ENCODE data around the gene LRRK1.
"Not testable (repeated sequence)": the region's sequence is repeated elsewhere in the genome, so short reads cannot be mapped to it uniquely, and the experiment has no call there.

Gene LRRK1

DNA sequence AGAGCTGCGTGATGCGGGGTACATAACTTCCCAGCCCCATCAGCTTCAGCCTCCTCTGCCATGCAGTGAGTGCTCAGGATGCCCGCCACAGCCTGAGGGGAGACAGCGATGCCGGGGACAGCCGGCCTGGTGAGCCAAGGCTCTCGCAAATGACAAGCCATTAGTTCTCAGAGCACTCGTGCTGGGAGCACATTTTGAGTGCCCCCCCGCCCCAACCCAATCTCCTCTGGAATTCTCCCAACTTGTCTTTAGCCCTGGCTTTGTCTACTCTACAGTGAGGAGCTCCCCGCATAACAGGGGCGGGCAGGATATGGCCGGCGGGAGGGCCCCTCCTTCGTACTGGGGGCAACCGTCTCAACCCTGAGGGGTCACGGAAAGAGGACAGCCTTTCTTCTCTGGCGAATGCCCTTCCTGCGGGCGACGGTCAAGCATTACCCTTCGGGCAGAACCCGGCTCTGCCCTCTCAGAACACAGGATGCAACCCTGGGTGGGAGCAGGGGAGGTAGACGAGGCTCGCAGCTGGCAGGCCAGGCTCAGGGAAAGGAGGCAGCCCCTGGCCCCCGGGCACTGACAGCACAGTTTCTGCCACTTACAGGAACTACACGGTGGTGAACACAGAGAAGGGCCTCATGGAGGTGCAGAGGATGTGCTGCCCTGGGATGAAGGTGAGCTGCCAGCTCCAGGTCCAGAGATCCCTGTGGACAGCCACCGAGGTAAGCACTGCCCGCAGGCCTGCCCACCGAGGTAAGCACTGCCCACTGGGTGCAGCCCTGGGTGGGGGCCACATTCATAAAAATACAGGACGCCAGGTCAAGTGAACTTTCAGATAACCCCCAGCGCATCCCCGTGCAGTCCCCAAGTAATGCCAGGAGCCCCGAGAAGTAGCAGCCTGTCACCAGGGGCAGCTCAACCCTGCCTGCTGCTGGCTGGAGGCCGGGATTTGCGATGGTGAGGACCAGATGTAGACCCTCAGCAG, 141.7 kb downstream of the LRRK1 start:
- no peak for DNase-seq

DNA sequence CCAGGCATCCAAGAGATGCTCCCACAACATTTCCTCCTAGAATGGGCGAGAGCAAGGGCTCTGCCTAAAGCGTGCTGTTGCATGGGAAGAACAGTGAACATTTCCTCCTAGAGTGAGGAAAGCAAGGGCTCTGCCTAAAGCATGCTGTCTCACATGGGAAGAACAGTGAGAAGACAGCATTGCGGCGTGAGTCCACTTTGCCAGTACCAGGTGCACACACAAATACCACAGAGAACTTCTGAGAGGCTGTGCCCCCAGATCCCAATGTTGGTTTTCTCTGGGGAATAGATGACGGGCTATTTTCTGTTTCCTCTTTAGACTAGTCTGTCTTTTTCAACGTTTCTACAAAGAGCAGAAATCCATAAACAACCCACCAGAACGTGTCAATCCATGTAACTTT, 142.9 kb downstream of the LRRK1 start:
- DNase-seq: no peak

DNA sequence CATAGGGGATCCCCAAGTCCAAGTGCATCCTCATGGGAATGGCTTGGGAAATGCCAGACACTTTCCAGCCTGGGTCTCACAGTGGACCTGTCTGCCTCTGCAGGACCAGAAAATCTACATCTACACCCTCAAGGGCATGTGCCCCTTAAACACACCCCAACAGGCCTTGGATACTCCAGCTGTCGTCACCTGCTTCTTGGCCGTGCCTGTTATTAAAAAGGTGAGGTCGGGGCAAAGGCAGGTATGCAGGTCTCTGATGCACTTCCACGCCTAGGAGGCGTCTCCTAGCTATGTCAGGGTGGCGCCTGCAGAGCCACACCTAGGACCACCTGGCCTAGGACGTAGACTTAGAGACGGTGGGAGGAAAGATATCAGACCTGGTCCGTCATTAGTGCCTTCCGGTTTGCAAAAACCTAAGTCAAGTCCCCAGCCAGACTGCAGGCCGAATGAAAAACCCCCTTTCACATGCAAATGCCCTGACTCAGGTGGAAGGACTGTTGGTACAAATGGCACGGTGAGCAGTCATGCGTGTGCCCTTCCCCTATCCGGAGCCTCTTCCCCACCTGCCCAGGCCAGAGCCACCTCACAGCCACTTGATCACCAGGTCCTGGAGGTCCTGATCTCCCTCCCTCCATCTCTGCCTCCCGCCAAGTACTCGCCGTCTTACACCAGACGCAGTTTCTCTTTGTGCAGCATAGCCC, 143.5 kb downstream of the LRRK1 start:
- no peak for DNase-seq

DNA sequence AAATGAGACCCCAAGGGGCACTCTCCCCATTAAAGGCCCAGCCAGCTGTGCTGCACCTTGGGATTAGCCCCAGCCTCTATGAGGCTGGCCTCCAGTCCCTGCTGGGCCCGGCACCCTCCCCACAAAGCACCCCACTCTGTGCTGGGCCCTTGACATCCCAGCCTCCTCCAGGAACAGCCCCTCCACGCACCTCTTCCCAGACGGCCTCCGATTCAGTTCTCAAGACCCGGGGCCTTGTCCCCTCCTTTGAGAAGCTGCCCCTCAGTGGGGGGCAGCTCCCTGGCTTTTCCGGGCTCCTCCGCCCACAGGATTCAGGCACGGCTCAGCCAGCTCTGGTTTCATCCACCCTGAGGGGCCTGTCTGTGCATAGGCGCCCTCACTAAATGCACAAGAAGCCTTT, 144.1 kb downstream of the LRRK1 start:
- no peak for DNase-seq

DNA sequence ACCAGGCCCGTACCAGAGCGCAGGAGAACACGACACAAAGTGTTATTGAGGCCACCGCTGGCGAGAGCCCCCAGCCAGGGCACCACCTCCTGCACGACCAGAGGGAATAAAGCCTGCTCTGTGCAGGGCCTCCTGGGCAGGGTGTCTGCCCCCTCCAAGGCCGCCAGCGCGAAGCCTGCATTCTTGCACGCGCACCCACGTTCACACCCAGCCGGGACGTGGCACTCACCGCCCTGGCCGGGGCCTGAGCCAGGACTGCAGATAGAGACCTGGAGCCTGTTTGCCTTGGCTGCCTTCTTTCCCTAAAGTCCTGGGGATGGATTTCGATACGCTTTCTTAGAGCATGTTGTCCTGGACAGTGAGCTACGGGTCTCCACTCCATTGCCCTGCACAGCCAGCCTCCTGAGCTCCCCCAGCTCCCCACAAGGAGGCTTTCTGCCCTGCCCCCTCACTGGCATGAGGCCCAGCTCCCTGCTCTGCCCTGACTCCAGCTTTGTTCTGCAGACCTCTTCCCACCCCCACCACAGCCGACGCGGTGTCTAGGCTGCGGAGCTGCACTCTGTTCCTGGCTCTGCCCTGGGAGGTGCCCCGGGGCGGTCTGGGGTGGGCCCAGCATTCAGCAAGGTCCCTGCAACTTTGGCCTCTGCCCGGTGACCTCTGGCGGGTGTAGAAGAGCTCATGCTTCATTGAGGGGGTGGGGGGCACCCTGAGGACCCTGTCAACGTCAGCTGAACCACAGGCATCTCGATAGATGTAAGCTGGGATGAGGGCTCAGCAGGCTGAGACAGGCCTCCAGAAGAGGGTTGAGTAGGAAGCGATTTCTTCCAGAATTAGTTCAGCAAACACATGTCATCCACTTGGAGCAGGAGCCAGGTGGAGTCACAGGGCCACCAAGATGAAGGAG, 145.0 kb downstream of the LRRK1 start:
- DNase-seq: no peak

DNA sequence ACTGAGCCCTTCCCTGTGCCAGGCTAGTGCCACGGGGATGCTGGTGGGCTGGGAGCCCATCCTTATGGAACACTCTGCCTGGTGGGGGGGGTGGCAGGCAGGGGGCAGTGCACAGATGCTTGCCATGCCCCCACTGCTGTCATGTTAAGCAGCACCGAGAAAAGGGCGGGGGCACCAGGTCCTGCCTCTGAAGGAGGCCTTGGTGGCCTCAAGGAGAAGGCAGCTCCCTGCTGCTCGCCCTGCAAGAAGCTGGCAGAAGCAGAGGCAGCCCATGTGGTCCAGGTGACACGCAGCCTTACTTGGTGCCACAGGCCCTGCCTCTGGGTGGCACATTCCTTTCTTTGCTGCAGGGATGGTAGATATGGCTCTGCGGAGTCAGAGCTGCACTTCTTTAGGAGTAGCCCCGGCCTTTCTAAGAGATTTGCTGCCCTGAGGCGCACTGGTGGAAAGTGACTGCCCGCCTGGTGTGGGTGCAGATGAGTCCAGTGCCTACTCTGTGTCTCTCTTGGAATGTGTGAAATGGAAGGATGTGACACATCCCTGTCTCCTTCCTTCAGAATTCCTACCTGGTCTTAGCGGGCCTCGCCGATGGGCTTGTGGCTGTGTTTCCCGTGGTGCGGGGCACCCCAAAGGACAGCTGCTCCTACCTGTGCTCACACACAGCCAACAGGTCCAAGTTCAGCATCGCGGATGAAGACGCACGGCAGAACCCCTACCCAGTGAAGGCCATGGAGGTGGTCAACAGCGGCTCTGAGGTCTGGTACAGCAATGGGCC, 145.8 kb downstream of the LRRK1 start:
- DNase-seq: no peak

DNA sequence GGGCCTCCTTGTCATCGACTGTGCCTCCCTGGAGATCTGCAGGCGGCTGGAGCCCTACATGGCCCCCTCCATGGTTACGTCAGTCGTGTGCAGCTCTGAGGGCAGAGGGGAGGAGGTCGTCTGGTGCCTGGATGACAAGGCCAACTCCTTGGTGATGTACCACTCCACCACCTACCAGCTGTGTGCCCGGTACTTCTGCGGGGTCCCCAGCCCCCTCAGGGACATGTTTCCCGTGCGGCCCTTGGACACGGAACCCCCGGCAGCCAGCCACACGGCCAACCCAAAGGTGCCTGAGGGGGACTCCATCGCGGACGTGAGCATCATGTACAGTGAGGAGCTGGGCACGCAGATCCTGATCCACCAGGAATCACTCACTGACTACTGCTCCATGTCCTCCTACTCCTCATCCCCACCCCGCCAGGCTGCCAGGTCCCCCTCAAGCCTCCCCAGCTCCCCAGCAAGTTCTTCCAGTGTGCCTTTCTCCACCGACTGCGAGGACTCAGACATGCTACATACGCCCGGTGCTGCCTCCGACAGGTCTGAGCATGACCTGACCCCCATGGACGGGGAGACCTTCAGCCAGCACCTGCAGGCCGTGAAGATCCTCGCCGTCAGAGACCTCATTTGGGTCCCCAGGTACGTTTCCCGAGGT, 146.5 kb downstream of the LRRK1 start:
- DNase-seq: no peak

DNA sequence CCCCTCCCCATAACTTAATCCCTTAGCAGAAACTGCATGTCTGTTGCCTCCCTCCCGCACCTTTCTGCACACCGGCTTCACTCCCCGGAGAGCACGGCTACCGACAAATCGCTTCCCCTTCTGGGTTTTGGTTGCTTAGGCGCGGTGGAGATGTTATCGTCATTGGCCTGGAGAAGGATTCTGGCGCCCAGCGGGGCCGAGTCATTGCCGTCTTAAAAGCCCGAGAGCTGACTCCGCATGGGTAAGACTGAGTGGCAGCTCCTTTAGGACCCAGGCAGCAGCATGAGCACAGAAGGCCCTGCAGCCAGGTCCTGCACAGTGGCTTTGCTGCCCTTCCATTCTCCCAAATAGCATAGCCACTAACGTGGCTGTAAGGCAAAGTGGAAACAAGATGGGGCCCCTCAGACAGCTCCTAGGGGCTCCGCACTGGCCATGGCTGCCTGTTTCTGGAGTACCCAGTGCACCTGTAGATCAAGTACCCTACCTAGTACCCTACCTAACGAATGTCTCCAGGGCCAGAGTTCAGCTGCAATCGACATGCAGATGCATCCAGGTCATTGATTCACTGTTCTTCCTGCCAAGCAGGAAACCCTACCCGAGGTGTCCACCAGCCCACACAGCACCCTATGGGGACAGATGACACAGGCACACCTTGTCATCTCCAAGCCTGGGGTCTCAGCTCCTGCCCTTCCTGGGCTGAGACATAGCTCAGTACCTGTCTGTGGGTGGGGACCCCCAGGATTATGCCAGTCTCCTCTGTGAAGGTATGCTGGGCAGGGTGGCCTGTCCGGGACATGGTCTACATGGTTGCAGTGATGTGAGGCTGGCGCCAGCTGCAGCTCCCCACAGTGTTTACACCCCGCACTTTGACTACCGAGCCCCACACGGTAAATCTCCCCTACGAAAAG, 147.6 kb downstream of the LRRK1 start:
- no peak for DNase-seq

DNA sequence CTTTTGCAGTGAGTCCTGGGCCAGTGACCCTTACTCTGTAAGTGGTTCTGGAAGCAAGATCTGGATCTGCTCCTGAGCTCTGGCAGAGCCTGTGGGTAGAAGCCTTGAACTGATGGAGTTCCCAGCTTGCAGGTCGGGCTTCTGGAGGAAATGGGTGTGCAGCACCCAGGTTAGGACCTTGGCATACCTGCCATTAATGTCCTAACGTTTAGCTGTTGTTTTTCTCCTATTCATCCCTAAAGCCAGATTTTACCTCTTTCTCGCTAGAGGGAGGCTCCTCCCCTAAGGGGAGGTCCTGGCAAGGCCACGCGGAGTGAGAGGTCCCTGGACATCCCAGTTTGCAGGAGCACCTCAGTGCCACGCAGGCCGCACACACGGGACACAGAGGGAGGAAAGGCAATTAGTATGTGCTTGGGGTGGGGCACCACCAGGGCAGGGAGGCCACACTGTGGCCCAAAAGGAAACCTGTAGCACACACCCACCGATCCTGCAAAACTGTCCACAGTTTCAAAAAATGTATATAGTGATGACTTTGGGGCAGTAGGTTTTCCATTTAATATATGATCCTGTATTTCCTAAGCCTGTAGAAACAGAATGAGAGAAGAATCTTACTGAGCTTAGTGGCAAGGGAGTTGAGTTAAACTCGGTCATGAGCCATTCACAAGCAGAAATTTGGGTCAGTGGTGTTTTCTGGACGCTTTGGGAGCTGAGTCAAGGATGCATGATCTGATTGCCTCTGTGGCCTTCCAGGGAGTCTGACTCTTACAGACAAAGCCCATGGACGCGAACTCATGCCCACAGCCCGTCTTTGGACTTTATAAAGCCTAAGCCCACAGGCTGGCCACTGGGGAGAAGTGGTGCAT, 148.7 kb downstream of the LRRK1 start:
- DNase-seq: no peak

DNA sequence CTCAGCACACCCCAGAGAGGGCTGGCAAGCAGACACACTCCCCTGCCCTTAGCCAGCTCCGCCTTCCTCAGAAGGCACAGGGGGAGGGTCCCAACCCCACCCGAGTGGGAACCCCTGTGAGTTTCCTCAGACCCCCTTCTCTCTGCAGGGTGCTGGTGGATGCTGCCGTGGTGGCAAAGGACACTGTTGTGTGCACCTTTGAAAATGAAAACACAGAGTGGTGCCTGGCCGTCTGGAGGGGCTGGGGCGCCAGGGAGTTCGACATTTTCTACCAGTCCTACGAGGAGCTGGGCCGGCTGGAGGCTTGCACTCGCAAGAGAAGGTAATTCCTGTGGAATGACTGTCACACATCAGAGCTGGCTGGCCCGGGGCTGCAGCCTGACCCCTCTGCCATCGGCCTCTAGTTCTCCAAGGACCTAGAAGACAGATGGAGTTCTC, 149.4 kb downstream of the LRRK1 start:
- no peak for DNase-seq

DNA sequence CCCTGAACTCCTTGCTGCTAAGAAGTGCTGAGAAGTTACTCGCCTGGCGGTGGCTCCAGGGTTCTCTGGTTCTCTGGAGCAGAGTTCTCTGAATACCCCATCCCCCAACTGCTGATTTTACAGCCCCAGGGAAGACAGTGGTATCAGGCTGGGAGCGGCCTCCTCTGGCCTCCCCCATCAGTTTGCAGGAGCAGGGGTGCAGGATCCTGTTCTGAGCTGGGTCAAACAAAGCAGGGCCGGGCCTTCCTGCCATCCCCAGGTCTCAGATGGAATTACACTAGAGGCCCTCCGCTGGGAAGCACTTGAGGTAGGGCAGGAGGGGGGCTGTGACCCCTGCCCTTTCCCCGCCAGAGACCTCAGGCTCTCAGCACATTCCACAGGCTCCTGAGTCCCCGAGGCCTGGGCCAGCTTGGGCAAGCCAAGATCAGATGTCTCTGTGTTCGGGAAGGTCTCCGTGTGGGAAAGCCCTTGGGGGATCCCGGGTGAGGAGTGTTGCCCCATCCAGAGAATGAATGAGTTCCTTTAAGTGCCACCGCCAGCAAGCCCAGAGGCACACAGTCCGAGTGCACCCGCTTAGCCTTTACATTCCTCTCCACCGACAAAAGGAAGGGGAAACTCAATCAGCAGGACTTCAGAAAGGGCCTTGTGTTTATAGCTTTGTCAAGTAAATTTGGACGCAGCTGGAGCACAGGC, 149.9 kb downstream of the LRRK1 start:
- DNase-seq: no peak

DNA sequence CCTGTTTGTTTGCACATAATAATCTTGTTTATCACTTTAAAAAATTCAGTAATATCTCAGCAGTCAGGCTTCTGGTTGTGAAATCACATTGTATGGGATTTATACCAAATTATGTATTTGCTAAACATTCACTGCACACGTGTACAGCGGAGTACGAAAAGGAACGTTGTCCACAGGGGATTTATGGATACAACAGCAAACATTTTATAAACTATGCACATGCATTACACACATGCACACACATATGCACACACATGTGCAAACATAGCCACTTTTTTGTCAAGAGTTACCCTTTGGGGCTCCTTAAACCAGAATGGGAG, 150.5 kb downstream of the LRRK1 start:
- no peak for DNase-seq

DNA sequence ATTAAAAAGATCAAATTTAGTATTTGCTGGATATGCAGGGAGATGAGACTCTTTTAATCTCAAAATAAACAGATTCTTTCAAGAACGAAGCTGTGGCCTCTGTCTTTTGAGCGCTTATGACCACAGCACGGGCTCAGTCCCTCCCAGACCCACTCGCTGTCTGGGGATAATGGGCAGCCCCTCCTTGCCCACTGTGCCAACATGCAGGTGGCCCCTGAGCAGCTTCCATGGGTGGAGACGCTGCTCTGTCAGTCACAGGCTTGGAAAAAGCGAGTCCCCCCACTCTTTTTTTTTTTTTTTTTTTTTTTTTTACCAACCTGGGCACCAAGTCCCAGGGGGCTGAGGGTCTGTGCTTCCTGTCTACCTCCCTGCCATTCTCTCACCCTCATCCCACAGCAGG, 150.9 kb downstream of the LRRK1 start:
- no peak for DNase-seq

DNA sequence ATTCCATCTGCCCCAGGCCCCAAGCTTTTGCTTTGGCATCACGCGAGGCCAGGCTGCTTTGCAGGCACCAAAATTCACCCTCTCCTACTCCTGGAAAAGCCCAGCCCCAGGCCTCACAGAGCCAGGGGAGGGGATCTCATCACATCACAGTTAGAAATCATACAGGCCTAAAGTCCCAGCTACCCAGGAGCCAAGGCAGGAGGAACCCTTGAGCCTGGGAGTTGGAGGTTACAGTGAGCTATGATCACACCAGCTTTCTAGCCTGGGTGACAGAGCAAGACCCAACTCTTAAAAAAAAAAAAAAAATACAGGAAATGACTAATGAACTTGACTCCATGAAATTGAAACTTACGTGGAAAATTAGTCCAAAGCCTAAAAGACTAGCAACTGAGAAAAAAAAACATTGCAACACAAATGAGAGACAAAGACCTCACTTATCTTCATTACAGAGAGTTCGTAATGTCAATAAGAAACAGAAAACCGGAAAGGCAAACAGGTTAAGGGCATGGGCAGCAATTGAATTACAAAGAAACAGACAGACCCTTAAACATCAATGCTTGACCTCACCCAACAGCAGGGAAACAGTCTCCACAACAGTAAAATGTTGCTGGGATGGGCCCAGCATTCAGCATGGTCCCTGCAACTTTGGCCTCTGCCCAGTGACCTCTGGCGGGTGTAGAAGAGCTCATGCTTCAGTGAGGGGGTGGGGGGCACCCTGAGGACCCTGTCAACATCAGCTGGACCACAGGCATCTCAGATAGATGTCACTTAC, 151.5 kb downstream of the LRRK1 start:
- DNase-seq: no peak

DNA sequence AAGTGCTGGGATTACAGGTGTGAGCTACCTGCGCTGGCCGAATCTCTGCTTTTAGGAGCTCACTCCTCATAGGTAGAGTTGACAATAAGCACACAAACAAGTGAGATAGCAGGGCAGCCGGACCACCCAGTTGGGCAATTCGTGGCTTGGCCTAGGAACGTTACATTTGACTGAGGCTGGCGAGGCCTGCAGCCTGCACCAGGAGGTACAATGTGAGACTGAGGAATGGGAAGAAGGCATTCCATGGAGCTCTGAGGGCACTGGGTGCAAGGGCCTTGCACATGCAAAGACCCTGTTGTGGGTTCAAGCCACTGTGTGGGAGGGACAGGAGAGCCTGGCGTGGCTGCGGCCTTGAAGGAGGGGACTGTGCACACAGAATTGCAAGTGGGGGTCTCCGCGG, 152.5 kb downstream of the LRRK1 start:
- no peak for DNase-seq

DNA sequence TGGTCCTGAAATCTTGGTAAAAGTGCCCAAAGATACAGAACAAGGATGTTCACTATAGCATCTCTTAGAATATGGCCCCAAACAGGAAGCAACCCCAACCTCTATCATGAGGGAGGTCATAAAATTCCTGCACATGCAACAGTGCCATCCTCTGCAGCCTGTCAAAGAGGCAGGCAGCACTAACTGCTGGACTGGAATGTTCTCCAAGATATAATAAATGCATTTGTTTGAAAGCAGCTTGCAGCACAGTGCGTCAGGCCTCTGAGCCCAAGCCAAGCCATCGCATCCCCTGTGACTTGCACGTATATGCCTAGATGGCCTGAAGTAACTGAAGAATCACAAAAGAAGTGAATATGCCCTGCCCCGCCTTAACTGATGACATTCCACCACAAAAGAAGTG, 153.1 kb downstream of the LRRK1 start:
- DNase-seq: not testable (repeated sequence)

DNA sequence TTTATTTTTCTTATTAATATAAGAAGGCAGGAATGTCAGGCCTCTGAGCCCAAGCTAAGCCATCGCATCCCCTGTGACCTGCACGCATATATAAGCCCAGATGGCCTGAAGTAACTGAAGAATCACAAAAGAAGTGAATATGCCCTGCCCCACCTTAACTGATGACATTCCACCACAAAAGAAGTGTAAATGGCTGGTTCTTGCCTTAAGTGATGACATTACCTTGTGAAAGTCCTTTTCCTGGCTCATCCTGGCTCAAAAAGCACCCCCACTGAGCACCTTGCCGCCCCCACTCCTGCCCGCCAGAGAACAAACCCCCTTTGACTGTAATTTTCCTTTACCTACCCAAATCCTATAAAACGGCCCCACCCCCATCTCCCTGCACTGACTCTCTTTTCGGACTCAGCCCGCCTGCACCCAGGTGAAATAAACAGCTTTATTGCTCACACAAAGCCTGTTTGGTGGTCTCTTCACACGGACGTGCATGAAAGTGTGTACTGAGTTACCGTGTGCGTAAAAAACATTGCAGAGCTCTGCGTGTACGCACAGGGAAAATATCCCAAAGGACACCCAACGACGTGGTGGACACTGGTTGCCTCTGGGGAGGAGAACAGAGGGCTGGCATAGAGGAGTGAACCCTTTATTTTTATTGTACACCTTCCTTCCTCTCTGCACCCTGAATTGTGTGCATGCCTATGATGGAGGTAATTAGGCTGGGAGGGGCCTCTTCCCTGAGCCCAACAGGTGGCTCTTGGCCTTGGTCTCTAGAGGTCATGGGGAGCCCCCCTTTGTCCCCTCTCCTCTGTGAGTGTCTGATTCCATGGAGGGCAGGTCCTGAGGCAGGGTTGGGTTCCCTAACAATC, 158.9 kb downstream of the LRRK1 start:
- not testable (repeated sequence) for DNase-seq
